HPDE6-E6E7 (cell line): ENCODE data around the gene FHOD1.
A peak's percentile ranks its signal among the peaks of the same experiment; 100 is the strongest.

ENCODE experiments used
- DNase-seq: peaks from one replicate; pipeline ENCODE4 v3.0.0; 2011; ENCODE audit warnings: missing footprints; ENCODE audit errors: extremely low spot score

FHOD1 gene

DNA sequence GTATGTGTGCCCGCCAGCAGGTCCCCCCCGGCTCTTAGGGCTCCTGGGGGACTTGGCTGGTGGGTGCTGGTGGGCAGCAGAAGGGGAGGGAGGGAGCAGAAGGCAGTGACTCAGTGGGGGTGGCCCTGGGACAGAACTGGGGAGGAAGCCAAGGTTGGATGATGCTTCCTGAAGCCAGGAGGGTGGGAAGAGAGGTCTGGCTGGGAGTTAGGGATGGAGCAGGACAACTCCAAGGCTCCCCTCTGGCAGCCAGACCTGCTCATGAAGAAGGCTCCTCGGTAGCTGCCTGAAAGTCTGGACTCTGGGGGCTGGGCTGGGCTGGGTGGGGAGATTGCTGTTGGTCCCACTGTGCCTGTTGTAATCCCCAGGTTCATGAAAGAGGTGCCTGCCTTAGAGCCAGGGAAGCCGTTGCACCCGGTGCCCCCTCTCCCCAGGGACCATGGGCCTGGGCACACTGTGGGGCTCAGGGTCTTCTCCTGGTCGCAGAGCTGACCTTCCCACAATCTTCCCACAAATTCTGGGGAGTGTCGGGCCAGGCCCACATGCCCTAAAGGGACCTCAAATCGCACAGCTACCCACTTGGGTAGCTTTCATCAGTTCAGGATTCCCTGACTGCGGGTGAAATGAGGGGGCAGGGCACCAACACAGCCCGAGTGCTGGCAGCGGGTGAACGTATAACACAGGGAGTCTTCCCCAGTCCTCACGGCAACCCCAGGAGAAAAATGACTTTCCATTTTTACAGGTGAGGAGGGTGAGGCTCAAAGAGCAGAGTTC lies 30.9 kb upstream of the FHOD1 start:
- peak; percentile 48 for DNase-seq

DNA sequence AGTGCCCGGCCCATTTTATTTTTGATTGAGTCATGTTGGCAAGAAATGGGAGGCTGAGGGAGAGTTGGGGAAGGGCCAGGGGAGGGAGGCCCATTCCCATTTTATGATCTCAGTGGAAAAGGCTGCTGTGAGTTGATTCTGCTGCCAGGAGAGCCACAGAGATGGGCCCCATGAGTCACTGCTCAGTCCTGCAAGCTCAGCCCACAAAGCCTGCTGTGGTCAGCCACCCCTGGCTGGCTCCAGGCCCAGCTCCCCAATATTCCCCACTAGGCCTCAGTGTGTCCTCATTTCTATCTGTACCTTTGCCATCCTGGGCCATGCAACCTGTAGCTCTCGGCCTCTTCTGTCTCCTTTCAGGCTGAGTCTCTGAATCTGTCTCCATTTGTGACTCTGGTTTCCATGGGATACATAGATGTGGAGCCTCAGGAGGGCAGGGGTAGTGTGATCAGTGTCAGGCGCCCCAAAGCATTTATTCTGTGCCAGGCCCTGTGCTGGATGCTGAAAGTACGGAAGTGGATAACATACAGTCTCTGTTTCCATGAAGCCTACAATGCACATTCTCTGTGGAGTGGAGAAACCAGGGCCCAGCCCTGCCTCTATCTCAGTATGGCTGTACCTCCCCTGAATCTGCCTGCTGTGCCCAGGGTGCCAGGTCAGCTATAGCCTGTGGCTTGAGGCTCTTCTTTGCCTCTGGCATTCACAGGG lies 30.2 kb upstream of the FHOD1 start:
- peak; percentile 99 for DNase-seq

DNA sequence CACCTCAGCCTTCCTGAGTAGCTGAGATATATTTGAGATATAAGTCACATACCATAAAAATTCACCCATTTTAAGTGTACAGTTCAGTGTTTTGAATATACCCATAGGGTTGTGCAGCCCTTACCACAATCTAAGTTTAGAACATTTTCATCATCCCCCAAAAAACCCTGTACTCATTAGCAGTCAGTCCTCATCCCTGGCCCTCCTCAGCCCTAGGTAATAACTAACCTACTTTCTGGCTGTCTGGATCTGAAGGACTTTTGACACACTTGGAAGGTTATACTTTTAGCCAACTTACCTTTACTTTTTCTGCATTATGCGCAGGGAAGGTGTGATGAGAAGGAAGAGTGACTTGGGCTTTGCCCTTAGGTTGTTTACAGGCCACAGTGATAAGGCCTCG lies 28.0 kb upstream of the FHOD1 start:
- no peak for DNase-seq

DNA sequence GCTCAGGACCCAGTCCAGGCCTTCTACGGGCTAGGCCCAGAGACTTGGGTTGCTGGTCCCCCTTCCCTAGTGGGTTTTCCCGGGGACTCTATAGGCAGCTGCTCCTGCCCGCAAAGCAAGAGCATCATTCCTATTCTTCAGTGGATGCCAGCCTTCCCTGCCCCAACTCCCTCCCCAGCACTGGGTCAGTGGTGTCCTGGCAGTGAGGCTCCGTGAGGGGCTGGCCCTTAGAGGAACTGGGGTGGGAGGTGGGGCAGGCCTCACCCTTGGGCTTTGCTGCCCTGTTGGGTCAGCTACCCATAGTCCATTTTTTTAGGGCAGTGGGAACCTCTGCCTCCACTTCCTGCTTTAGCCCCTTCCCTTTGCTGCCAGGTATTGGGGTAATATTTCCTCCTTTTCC lies 24.2 kb upstream of the FHOD1 start:
- no peak for DNase-seq

DNA sequence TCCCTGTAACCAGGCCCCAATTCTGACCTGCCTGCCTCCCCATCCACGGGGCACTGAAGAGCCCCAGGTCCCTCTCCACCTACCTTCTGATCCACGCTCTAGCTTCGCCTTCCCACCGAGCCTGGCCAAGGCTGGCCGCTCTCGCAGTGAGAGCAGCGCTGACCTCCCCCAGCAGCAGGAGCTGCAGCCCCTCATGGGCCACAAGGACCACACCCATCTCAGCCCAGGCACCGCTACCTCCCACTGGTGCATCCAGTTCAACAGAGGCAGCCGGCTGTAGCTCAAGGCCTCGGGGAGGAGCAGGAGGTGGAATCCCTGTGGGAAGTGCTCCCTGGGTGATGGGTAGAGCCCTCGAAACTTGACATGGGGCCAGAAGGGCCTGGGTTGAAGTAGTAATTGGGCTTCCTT lies 23.7 kb upstream of the FHOD1 start:
- no peak for DNase-seq

DNA sequence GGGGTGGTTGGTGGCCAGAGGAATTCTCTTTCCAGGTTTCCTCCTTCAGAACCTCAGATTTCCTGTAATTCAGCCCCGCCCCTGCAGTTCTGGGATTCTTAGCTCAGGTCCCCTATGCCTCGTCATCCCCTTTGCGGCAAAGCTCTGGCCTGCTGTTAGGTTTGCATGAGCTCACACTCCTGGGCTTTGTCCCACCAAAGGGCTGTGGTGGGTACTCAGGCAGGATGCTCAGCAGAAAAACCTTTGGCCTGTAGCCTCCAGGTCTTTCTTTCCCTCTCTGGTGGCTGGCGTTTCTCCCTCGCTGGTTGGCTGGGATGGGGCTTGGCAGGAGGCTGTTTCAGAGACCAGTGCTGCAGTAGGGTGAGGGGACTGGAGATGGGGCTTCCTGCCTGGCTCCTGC lies 22.5 kb upstream of the FHOD1 start:
- DNase-seq = no peak

DNA sequence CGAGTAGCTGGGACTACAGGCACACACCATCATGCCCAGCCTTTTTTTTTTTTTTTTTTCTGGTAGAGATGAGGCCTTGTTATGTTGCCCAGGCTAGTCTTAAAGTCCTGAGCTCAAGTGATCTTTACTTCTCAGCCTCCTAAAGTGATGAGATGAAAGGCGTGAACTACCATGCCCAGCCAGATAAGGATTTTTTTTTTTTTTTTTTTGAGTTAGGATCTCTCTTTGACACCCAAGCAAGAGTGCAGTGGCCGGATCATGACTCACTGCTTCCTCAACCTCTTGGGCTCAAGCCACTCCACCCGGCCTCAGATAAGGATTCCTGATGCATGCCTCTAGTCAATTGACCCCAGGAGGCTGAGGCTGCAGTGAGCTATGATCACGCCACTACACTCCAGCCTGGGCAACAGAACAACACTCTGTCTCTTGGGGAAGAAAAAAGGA lies 20.9 kb upstream of the FHOD1 start:
- no peak for DNase-seq

DNA sequence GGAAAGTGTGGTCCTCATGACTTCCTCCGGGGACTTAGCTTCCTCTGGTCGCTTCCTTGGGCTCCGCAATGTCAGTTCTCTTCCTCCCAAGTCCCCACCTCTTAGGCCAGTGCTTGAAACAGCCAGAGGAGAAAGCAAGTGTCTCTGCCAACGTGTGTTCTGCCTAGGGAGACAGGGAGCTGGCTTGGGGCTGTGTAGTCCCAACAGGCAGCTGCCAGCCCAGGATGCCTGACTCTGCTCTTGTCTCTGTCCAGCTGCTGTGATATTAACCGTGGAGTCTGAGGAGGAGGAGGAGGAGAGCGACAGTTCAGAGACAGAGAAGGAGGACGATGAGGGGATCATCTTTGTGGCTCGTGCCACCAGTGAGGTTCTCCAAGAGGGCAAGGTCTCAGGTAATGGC lies 18.6 kb upstream of the FHOD1 start:
- DNase-seq = no peak

DNA sequence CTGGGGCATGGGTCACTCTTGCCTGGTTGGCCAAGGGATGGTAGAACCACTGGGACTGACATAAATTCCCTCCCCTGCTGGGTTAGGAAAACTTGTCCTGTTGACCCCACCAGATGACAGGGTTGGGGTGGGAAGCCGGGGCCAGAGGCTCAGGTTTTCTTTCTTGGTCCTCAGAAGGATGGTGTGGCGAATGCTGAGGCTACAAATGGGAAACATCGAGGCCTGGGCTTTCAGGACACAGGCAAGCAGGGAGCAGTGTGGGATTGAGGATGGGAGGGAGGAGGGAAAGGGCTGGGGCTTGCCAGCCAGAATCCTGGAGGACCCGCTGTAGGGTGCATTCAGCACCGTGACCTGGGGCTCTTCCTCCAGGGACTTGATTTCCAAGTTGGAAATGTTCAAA lies 17.6 kb upstream of the FHOD1 start:
- DNase-seq = no peak

DNA sequence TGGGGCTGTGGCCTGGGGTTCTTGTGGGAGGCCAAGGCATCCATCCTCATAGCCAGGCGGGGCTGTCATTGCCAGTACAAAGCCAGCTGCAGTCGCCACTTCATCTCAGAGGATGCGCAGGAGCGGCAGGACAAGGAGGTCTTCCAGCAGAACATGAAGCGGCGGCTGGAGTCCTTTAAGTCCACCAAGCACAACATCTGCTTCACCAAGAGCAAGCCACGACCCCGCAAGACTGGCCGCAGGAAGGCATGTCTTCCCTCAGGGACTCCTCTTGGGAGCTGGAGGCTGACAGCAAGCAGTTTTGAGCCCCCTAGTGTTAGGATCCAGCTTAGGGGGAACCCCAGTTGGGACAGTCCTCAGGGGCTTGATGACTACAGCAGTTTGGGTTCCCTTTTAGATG lies 17.0 kb upstream of the FHOD1 start:
- DNase-seq = no peak

DNA sequence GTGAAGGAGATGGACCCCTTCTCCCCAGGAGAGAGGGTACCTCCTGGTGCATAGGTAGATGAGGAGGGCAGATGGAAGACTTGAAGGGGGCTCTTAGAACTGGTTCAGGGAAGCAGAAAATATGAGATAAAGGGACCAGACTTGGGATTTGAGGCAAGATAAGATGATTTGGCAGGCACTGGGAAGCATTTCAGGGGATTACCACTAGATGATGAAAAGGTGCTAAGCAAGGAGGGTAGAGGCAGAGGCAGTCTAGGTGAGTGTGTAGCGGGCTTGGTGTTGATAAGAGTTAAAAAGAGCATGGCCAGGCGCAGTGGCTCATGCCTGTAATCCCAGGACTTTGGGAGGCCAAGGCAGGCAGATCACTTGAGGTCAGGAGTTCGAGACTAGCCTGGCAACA lies 15.9 kb upstream of the FHOD1 start:
- no peak for DNase-seq

DNA sequence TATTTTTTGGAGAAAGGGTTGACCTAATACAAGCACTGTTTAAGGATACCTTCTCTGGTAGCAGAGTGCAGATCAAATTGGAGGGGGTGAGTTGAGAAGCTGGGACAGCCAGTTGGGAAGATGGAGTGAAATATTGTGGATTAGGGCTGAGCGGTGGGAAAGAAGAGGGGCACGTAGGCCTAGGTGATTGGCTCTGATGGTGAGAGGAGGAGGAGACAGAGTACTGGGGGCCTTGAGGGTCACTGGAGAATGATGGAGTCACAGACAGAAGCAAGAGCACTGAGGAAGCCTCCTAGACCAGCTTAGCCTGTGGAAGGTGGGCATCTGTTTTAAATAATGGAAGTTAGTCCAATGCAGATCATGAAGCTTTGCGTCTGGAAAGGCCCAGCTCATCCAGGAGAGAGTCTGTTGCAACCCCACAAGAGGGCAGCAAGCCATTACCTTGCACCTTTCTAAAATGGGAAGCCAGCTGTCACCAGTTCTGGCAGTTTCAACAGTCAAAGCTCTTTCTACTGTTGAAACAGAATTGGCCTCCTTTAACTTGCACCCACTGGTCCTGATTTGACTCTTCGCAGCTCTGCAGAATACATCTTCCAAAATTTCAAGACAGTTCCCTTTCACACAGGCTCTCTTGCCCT lies 13.3 kb upstream of the FHOD1 start:
- no peak for DNase-seq

DNA sequence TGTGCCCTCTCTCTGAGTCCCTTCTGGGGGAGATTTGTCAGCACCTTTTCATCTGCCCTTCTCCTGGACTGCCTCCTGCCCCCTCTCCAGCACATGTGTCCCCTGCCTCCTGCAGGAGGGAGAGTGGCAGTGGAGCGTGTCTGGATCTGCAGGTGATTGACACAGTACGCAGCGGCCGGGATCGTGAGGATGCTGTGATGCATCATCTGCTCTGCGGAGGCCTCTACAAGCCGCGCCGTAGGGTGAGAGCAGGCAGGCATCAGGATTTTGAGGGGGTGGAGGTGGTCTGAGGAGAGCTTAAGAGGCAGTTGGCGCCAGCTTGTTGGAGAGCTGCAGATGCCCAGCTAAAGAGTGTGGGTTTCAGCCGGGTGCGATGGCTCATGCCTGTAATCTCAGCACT lies 12.4 kb upstream of the FHOD1 start:
- no peak for DNase-seq

DNA sequence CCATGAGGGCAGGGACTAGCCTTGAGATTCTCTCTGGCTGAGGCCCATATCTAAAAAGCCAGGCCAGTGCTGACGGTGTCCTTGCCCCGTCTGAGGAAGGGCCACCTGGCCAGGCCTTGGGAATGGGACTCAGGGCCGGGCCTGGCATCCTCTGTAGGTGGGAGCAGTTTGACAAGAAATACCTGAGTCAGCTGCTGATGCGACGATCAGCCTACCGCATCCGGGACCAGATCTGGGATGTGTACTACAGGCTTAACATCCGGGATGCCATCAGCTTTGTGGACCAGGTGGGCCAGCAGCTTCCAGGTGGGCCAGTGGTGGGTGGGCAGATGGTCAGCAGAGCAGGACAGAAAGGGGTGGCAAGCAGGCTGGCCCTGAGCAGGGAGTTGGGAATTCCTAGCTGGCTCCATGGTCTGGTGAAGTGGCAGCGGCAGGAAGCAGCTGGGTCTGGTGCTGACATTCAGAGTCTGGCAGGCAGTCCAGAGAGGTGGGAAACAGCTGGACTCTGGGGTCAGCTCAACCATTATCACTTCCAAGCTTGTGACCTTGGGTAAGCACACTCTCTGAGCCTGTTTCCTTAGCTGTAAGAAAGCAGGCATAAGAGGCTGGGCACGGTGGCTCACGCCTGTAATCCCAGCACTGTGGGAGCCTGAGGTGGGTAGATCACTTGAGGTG lies 11.0 kb upstream of the FHOD1 start:
- no peak for DNase-seq

DNA sequence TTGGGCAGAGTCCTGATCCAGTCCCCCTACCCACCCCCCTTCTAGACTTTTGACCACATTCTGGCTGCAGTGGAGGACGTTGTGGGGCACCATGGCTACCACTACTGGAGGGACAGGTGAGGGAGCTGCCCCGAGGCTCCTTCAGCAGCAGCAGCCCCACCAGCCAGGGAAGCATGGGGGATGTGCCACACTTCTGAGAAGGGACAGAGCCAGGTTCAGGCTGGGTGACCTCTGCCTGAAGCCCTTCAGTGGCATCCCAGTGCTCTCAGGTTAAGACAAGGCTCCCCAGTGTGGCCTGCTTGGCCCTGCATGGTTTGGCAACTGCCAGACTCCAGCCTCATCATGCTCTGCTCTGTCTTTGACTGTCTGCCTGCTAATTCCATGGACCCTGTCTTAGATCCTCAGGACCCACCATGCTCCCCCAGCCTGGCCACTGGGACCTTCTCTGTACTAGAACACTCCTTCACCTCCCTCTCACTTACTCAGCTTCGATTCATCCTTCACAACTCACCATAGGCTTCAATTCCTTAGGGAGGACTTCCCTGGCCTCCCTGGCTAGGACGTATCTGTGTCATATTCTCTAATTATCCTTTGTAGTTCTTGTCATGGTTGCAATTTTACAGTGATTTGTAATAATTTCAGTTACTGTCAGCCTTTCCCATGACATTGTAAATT lies 10.3 kb upstream of the FHOD1 start:
- DNase-seq = no peak

DNA sequence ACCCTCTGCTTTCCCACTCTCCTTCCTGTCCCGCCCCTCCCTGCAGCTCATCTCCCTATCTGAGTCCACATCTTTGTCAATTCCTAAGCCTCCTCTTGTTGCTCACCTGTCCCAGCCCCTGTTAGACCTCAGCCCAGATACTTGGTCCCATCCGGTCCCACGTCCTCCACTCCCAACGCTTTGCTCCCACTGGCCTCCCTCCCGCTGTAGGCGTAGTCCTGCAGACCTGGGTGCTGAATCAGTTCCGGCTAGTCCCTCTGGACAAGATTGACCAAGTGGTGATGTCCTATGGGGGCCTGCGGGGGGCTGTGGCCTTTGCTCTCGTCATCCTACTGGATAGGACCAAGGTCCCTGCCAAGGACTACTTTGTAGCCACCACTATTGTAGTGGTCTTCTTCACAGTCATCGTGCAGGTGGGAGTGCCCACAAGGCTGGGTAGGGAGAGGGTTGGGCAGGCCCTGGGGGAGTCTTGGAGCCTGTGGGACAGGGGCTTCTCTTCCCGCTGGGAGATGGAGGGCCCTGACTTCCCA lies 9.5 kb upstream of the FHOD1 start:
- DNase-seq = no peak

DNA sequence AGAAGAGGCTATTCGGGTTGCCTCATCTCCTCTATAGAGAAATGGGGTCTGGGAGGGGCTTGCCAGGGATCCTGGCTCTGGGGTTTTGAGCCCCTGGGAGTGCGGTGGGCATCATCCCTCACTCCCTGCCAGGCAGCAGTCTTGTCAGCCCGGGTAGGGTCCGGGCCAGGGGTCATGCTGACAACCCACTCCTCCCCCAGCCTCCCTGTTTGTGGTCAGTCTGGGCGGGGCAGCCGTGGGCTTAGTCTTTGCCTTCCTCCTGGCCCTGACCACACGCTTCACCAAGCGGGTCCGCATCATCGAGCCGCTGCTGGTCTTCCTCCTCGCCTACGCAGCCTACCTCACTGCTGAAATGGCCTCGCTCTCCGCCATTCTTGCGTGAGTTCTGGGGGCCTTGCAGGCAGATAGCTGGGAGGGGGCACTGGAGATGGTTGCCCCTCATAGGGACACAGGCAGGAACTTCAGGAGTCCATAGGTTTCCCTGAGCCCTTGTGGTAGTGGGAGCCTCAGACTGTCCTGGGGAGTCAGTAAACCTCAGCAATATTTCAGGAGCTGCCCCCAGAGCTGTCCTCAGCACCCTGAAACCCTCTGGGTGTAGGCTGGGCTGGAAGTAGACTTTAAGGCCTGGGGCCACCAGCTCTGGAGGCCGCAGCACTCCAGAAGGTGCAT lies 8.4 kb upstream of the FHOD1 start:
- DNase-seq = no peak

DNA sequence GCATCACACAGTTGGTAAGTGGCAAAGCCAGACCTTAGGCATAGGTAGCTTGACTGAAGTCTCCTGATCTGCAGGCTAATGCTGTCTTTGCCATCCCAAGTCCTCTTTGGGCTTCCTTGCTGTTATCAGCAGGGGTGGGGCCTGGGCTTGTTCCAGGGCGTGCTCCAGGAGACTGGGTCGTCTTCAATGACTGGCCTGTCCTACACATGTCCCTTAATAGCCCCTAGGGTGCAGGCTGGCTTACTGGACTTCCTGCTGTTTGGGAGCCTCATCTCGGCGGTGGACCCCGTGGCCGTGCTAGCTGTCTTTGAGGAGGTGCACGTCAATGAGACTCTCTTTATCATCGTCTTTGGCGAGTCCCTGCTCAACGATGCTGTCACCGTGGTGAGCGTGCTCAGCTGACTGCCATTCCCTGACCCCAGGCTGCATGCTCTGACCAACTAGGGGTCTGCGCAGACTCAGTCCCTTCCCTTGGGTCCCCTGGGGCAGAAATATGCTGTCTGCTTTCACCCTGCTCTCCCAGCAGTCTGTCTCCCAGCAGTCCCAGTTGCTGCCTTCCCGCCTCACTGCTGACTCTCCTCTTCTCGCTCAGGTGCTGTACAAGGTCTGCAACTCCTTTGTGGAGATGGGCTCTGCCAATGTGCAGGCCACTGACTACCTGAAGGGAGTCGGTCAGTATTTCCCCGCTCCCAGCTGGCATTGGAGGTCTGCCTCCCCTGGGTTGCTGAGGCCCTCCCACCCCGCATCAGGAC lies 7.7 kb upstream of the FHOD1 start:
- DNase-seq = no peak

DNA sequence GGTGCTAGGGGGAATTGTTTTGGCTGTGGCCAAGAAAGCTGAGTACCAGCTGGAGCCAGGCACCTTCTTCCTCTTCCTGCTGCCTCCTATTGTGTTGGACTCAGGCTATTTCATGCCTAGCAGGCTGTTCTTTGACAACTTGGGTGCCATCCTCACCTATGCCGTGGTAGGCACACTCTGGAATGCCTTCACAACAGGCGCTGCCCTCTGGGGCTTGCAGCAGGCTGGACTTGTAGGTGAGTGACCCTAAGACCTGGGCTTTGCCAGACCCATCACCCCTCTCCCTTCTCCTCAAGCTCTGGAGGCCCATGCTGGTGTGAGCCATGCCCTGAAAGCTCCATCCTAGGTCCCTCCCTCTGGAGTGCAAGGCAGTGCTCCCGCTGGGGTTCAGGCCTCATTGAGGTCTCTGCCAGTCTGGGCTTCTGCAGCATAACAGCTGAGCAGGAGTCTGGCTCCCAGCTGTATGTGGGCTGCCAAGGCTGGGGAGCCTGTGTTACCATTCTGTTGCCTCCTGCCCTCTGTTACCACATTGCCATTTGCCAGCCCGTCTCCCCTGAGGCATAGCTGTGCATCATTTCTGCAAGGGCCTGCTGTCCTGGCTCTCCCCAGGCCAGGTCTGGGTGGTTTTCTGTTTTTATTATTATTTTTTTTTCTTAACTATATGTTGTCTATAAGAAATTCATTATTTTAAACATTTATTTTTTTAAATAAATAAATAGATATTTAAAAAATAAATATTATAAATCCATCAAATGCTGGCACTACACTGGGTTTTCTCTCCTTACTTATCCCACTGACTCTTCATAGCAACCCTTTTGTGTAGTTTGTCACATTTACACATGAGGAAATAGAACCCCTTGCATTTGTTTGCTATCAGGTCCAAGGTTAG lies 5.6 kb upstream of the FHOD1 start:
- DNase-seq = no peak

DNA sequence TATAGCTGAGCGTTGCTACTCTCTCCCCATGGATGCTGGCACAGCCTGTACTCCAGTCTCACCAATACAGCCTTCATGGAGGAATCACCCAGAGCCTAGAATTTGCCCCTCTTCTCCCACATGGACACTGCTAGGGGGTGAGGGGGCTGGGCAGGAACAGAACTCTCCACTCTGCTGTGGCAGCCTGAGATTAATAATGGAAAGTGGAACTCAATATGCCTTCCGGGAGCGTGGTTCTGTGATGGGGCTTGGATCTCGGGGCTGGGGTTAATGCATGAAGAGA lies 2.7 kb upstream of the FHOD1 start:
- DNase-seq = no peak
